GM23248 (cell line): ENCODE measurements around the gene PDZRN4. TPM values are rescaled to one million over a fixed set of nuclear protein-coding genes. Genes with fewer than 3 reads are reported as not detected.

Experiments used
- DNase-seq: peaks from one replicate; pipeline ENCODE4 v3.0.0-alpha.2; 2015
- H2AFZ ChIP-seq: fragments of 200-600 bp; sonication (generic); 2 replicates; pipeline ENCODE4 v1.6.1; 2016; ENCODE audit warnings: antibody characterized with exemption
- H3F3A ChIP-seq: fragments of 200-600 bp; sonication (generic); 2 replicates; pipeline ENCODE4 v1.6.1; 2016; ENCODE audit warnings: mild to moderate bottlenecking, antibody characterized with exemption, mixed run types; ENCODE audit not compliant: insufficient read depth
- H3K27ac ChIP-seq: fragments of 200-600 bp; sonication (generic); 2 replicates; pipeline ENCODE4 v1.5.1; 2016; ENCODE audit warnings: mild to moderate bottlenecking
- H3K27me3 ChIP-seq: fragments of 200-600 bp; sonication (generic); replicated peaks from 2 replicates; pipeline ENCODE4 v1.6.1; 2016; ENCODE audit warnings: mild to moderate bottlenecking; ENCODE audit not compliant: insufficient read depth
- H3K36me3 ChIP-seq: fragments of 200-600 bp; sonication (generic); 2 replicates; pipeline ENCODE4 v1.6.1; 2016; ENCODE audit warnings: low read depth, mild to moderate bottlenecking
- H3K4me1 ChIP-seq: fragments of 200-600 bp; sonication (generic); 2 replicates; pipeline ENCODE4 v1.6.1; 2016; ENCODE audit warnings: mild to moderate bottlenecking; ENCODE audit not compliant: insufficient read depth
- H3K4me2 ChIP-seq: fragments of 200-600 bp; sonication (generic); one replicate; pipeline ENCODE4 v1.6.1; 2016; ENCODE audit warnings: mild to moderate bottlenecking; ENCODE audit not compliant: unreplicated experiment
- H3K4me3 ChIP-seq: fragments of 200-600 bp; sonication (generic); 2 replicates; pipeline ENCODE4 v1.5.1; 2016; ENCODE audit warnings: mild to moderate bottlenecking
- H3K79me2 ChIP-seq: fragments of 200-600 bp; sonication (generic); 2 replicates; pipeline ENCODE4 v1.6.1; 2016; ENCODE audit warnings: mild to moderate bottlenecking; ENCODE audit not compliant: insufficient read depth
- H3K9ac ChIP-seq: fragments of 200-600 bp; sonication (generic); 2 replicates; pipeline ENCODE4 v1.6.1; 2016; ENCODE audit warnings: mild to moderate bottlenecking
- H3K9me2 ChIP-seq: fragments of 200-600 bp; sonication (generic); 2 replicates; pipeline ENCODE4 v1.6.1; 2016; ENCODE audit warnings: mixed run types, mild to moderate bottlenecking, moderate library complexity; ENCODE audit not compliant: insufficient read depth
- H3K9me3 ChIP-seq: fragments of 200-600 bp; sonication (generic); one replicate; pipeline ENCODE4 v1.6.1; 2017; ENCODE audit warnings: low read depth
- H4K20me1 ChIP-seq: fragments of 200-600 bp; sonication (generic); 2 replicates; pipeline ENCODE4 v1.6.0; 2016; ENCODE audit not compliant: insufficient read depth
- EZH2 ChIP-seq: fragments of 200-600 bp; sonication (generic); IDR thresholded peaks from 2 replicates; pipeline ENCODE4 v1.6.1; 2018; ENCODE audit warnings: antibody characterized with exemption, mild to moderate bottlenecking; ENCODE audit not compliant: insufficient read depth, poor library complexity, severe bottlenecking
- EZH2phosphoT487 ChIP-seq: fragments of 200-600 bp; sonication (generic); IDR thresholded peaks from 2 replicates; pipeline ENCODE4 v1.6.1; 2018; ENCODE audit warnings: antibody characterized with exemption, moderate library complexity, mild to moderate bottlenecking, low read depth; ENCODE audit not compliant: insufficient read depth
- WGBS, 2 experiments: methylation state at CpG; one replicate each; pipeline ENCODE4 v1.1.6; 2015 to 2017; ENCODE audit warnings: low lambda C conversion rate in 2 of 2, low coverage in 1 of 2; ENCODE audit errors: missing lambda C conversion rate in 2 of 2; 5-methylcytosine and 5-hydroxymethylcytosine counted together
- in situ Hi-C: fragments of 300-500 bp; cut with MboI; formaldehyde crosslinking; loops from 2 replicates; pipeline ENCODE4 v1.15.0; 2020
- polyA plus RNA-seq: library from polyadenylated mRNA; unstranded; fragments of >200 nt; fragmentation: Nextera tagmentation; extraction: Ambion mirVana; gene quantifications from 2 replicates; pipeline ENCODE4 v1.2.1, GENCODE V29; 2016
- total RNA-seq: library from RNA; depleted of rRNA; stranded (reverse); fragments of >200 nt; shearing (Covaris generic); gene quantifications from 2 replicates; pipeline ENCODE4 v1.2.3, GENCODE V29; 2014

The PDZRN4 gene
- total and polyA plus RNA-seq, 2 experiments from 2014 or later = not detected

- no peaks in the 10 kb centered on the region for H3K27me3 ChIP-seq
- H3K4me2 ChIP-seq = no peak overlapping the region
- TF ChIP-seq EZH2 = no peak
- no peak for TF ChIP-seq EZH2phosphoT487
- H2AFZ ChIP-seq = no peak overlapping the region
- in situ Hi-C loops = no loop called here
- H3K4me1 ChIP-seq = no peaks in the 10 kb centered on the region
- H3K9me3 ChIP-seq = no peaks in the 10 kb centered on the region
- no peaks in the 10 kb centered on the region for H3K79me2 ChIP-seq
- no peaks in the 10 kb centered on the region for H4K20me1 ChIP-seq
- H3K36me3 ChIP-seq = no peaks in the 10 kb centered on the region
- no peak for DNase-seq
- WGBS, 2 experiments = 0 to 2% methylated on average over 1 of the region's 1 CpG
- H3K4me3 ChIP-seq = no peak overlapping the region
- no peaks in the 10 kb centered on the region for H3F3A ChIP-seq
- no peak overlapping the region for H3K9ac ChIP-seq
- no peak overlapping the region for H3K27ac ChIP-seq
- H3K9me2 ChIP-seq = no peaks in the 10 kb centered on the region
These were observed 18.2 kb downstream of the PDZRN4 start for GRCh38 chr12:41206298-41206697.

- Histone ChIP-seq H3K4me1 (no peaks in the 10 kb centered on the region), H4K20me1 (no peaks in the 10 kb centered on the region), H3F3A (no peaks in the 10 kb centered on the region), H3K79me2 (no peaks in the 10 kb centered on the region), H2AFZ (no peak overlapping the region), H3K9me3 (no peaks in the 10 kb centered on the region), H3K27ac (no peak overlapping the region), H3K9ac (no peak overlapping the region), H3K36me3 (no peaks in the 10 kb centered on the region), H3K4me3 (no peak overlapping the region), H3K9me2 (no peaks in the 10 kb centered on the region), H3K27me3 (no peaks in the 10 kb centered on the region), H3K4me2 (no peak overlapping the region)
- no peak for TF ChIP-seq EZH2
- TF ChIP-seq EZH2phosphoT487 = no peak
- 41 to 44% methylated on average over 3 of the region's 3 CpGs for WGBS, 2 experiments
- no peak for DNase-seq
- in situ Hi-C loops = no loop called here
These were observed 23.3 kb downstream of the PDZRN4 start for GRCh38 chr12:41211448-41211847.

- TF ChIP-seq EZH2phosphoT487 (no peak), EZH2 (no peak)
- H3K9ac ChIP-seq = no peak overlapping the region
- H3K79me2 ChIP-seq = no peaks in the 10 kb centered on the region
- no peaks in the 10 kb centered on the region for H3K27me3 ChIP-seq
- H3K36me3 ChIP-seq = no peaks in the 10 kb centered on the region
- no peak overlapping the region for H3K27ac ChIP-seq
- no peak overlapping the region for H3K4me2 ChIP-seq
- no peak overlapping the region for H2AFZ ChIP-seq
- DNase-seq = no peak
- H3K4me1 ChIP-seq = no peaks in the 10 kb centered on the region
- in situ Hi-C loops = no loop called here
- no peaks in the 10 kb centered on the region for H3K9me3 ChIP-seq
- H4K20me1 ChIP-seq = no peaks in the 10 kb centered on the region
- H3K4me3 ChIP-seq = no peak overlapping the region
- H3F3A ChIP-seq = no peaks in the 10 kb centered on the region
- H3K9me2 ChIP-seq = no peaks in the 10 kb centered on the region
- WGBS, 2 experiments = 31% methylated on average over 2 of the region's 2 CpGs
These were observed 24.5 kb downstream of the PDZRN4 start for GRCh38 chr12:41212625-41213024.

- no peak for DNase-seq
- H3K79me2 ChIP-seq = no peaks in the 10 kb centered on the region
- in situ Hi-C loops = no loop called here
- no peak overlapping the region for H3K9ac ChIP-seq
- WGBS, 2 experiments = 36 to 41% methylated on average over 7 of the region's 7 CpGs
- H3K27me3 ChIP-seq = no peaks in the 10 kb centered on the region
- H4K20me1 ChIP-seq = no peaks in the 10 kb centered on the region
- no peak overlapping the region for H2AFZ ChIP-seq
- no peaks in the 10 kb centered on the region for H3K4me1 ChIP-seq
- no peak overlapping the region for H3K4me3 ChIP-seq
- TF ChIP-seq EZH2 (no peak), EZH2phosphoT487 (no peak)
- H3K36me3 ChIP-seq = no peaks in the 10 kb centered on the region
- no peaks in the 10 kb centered on the region for H3K9me2 ChIP-seq
- no peaks in the 10 kb centered on the region for H3K9me3 ChIP-seq
- no peak overlapping the region for H3K27ac ChIP-seq
- H3K4me2 ChIP-seq = no peak overlapping the region
- no peaks in the 10 kb centered on the region for H3F3A ChIP-seq
These were observed 25.0 kb downstream of the PDZRN4 start for GRCh38 chr12:41213107-41213506.

GRCh38 chr12:41213648-41214047 is 25.5 kb downstream of the PDZRN4 start:
- Histone ChIP-seq H3K4me2 (no peak overlapping the region), H3K27ac (no peak overlapping the region), H3K9ac (no peak overlapping the region), H3F3A (no peaks in the 10 kb centered on the region), H3K9me2 (no peaks in the 10 kb centered on the region), H2AFZ (no peak overlapping the region), H3K27me3 (peaks cover 4% of the 10 kb centered on the region; the same call in 1 of the 2 replicates), H3K9me3 (no peaks in the 10 kb centered on the region), H3K4me3 (no peak overlapping the region), H3K79me2 (no peaks in the 10 kb centered on the region), H3K36me3 (no peaks in the 10 kb centered on the region), H3K4me1 (no peaks in the 10 kb centered on the region), H4K20me1 (no peaks in the 10 kb centered on the region)
- DNase-seq = no peak
- in situ Hi-C loops = no loop called here
- WGBS, 2 experiments = 35 to 38% methylated on average over 3 of the region's 3 CpGs
- no peak for TF ChIP-seq EZH2
- no peak for TF ChIP-seq EZH2phosphoT487
